HepG2 (cell line): Measurements from ENCODE around the gene ABHD1. TPM values are rescaled to one million over a fixed set of nuclear protein-coding genes. Genes with fewer than 3 reads are reported as not detected.

Source experiments
- FOXO1 ChIP-seq: sonication (generic); formaldehyde crosslinking; IDR thresholded peaks from 2 replicates; pipeline ENCODE4 v1.4.0; 2020; ENCODE audit warnings: missing genetic modification reagents
- MLXIP ChIP-seq: sonication (generic); formaldehyde crosslinking; IDR thresholded peaks from 2 replicates; pipeline ENCODE4 v1.9.0; 2021; ENCODE audit warnings: missing genetic modification reagents, borderline replicate concordance
- SETDB1 ChIP-seq: sonication (generic); formaldehyde crosslinking; IDR thresholded peaks from 2 replicates; pipeline ENCODE4 v1.5.1; 2020; ENCODE audit warnings: missing genetic modification reagents, mild to moderate bottlenecking, borderline replicate concordance
- ZBTB42 ChIP-seq: sonication (generic); formaldehyde crosslinking; IDR thresholded peaks from 2 replicates; pipeline ENCODE4 v1.5.0; 2020; ENCODE audit warnings: mild to moderate bottlenecking, missing genetic modification reagents
- ZNF546 ChIP-seq: sonication (generic); formaldehyde crosslinking; conservative IDR thresholded peaks from 2 replicates; pipeline ENCODE4 v1.8.1; 2023; ENCODE audit warnings: mild to moderate bottlenecking, missing genetic modification reagents
- ZNF567 ChIP-seq: sonication (generic); formaldehyde crosslinking; IDR thresholded peaks from 2 replicates; pipeline ENCODE4 v1.8.1; 2023; ENCODE audit warnings: mild to moderate bottlenecking, missing genetic modification reagents, borderline replicate concordance
- ZNF644 ChIP-seq: IDR thresholded peaks from 2 replicates; pipeline ENCODE4 v1.6.1; 2016; ENCODE audit warnings: low read depth
- ZNF646 ChIP-seq: sonication (generic); formaldehyde crosslinking; IDR thresholded peaks from 2 replicates; pipeline ENCODE4 v1.9.0; 2021; ENCODE audit warnings: mild to moderate bottlenecking, missing genetic modification reagents
- ZNF749 ChIP-seq: sonication (generic); formaldehyde crosslinking; IDR thresholded peaks from 2 replicates; pipeline ENCODE4 v1.8.0; 2022; ENCODE audit warnings: mild to moderate bottlenecking, missing genetic modification reagents, moderate library complexity, borderline replicate concordance
- polyA plus RNA-seq, 8 experiments: library from polyadenylated mRNA; depleted of rRNA in 3 of 8; stranded (reverse) in 7 of 8; unstranded in 1 of 8; fragments of >200 nt; fragmentation: Illumina TruSeq in 4 of 8; extraction: Trizol in 4 of 8; gene quantifications; 2 replicates each; pipeline versions ENCODE4 v1.2.1 to v1.2.3, GENCODE V29; 2011 to 2016; ENCODE audit warnings: low read depth in 4 of 8, missing spikeins in 1 of 8, mixed read lengths in 1 of 8; ENCODE audit not compliant: insufficient read depth in 1 of 8
- total RNA-seq, 5 experiments: library from RNA; depleted of rRNA; stranded (reverse); fragments of >200 nt; fragmentation: Illumina TruSeq; extraction: Trizol; gene quantifications; 2 replicates each; pipeline ENCODE4 v1.2.3, GENCODE V29; 2016; ENCODE audit warnings: low read depth in 1 of 5
- TF ChIP-seq, protein P1 (sequence below): sonication (generic); formaldehyde crosslinking; IDR thresholded peaks from 2 replicates; pipeline ENCODE4 v1.4.0; 2020; ENCODE audit warnings: missing genetic modification reagents, borderline replicate concordance
- TF ChIP-seq, protein P2 (sequence below): sonication (generic); formaldehyde crosslinking; IDR thresholded peaks from 2 replicates; pipeline ENCODE4 v1.5.0; 2020; ENCODE audit warnings: missing genetic modification reagents
- TF ChIP-seq, protein P3 (sequence below): sonication (generic); formaldehyde crosslinking; IDR thresholded peaks from 2 replicates; pipeline ENCODE4 v1.4.0; 2020; ENCODE audit warnings: missing genetic modification reagents

ABHD1 gene
- total and polyA plus RNA-seq, 2 of the 13 experiments (the other 11 are each of a cell fraction or from before 2014, with no cell fraction given): 0.04 to 0.81 TPM

GRCh38 chr2:27177441-27178351, 54.1 kb downstream of the ABHD1 start (continued):
- TF ChIP-seq, protein P1, sequence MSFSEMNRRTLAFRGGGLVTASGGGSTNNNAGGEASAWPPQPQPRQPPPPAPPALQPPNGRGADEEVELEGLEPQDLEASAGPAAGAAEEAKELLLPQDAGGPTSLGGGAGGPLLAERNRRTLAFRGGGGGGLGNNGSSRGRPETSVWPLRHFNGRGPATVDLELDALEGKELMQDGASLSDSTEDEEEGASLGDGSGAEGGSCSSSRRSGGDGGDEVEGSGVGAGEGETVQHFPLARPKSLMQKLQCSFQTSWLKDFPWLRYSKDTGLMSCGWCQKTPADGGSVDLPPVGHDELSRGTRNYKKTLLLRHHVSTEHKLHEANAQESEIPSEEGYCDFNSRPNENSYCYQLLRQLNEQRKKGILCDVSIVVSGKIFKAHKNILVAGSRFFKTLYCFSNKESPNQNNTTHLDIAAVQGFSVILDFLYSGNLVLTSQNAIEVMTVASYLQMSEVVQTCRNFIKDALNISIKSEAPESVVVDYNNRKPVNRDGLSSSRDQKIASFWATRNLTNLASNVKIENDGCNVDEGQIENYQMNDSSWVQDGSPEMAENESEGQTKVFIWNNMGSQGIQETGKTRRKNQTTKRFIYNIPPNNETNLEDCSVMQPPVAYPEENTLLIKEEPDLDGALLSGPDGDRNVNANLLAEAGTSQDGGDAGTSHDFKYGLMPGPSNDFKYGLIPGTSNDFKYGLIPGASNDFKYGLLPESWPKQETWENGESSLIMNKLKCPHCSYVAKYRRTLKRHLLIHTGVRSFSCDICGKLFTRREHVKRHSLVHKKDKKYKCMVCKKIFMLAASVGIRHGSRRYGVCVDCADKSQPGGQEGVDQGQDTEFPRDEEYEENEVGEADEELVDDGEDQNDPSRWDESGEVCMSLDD: peak; percentile 88
- TF ChIP-seq ZNF546 (CRISPR knock-in tag): peak; percentile 90; the same call in 1 of the 2 replicates
- TF ChIP-seq, protein P2, sequence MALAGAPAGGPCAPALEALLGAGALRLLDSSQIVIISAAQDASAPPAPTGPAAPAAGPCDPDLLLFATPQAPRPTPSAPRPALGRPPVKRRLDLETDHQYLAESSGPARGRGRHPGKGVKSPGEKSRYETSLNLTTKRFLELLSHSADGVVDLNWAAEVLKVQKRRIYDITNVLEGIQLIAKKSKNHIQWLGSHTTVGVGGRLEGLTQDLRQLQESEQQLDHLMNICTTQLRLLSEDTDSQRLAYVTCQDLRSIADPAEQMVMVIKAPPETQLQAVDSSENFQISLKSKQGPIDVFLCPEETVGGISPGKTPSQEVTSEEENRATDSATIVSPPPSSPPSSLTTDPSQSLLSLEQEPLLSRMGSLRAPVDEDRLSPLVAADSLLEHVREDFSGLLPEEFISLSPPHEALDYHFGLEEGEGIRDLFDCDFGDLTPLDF (CRISPR knock-in tag): no peak
- TF ChIP-seq ZNF749: 0 out of 2 replicates have a peak, but pooled peaks have one; percentile 81
- TF ChIP-seq ZNF567 (CRISPR knock-in tag): peak; percentile 83; the same call in 1 of the 2 replicates
- TF ChIP-seq FOXO1 (CRISPR knock-in tag): peak; percentile 90
- peak; percentile 64; the same call in 1 of the 2 replicates for TF ChIP-seq ZNF646
- peak; percentile 78; the same call in 1 of the 2 replicates for TF ChIP-seq ZBTB42
- TF ChIP-seq, protein P3, sequence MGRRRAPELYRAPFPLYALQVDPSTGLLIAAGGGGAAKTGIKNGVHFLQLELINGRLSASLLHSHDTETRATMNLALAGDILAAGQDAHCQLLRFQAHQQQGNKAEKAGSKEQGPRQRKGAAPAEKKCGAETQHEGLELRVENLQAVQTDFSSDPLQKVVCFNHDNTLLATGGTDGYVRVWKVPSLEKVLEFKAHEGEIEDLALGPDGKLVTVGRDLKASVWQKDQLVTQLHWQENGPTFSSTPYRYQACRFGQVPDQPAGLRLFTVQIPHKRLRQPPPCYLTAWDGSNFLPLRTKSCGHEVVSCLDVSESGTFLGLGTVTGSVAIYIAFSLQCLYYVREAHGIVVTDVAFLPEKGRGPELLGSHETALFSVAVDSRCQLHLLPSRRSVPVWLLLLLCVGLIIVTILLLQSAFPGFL (CRISPR knock-in tag): no peak
- TF ChIP-seq MLXIP (CRISPR knock-in tag): peak; percentile 66; the same call in 1 of the 2 replicates
- TF ChIP-seq SETDB1 (CRISPR knock-in tag): no peak
- TF ChIP-seq ZNF644 (CRISPR knock-in tag): peak; percentile 47
